Spleen (tissue), 7 donors: ENCODE data around the gene ZNF777.

Experiments
- CTCF ChIP-seq, 11 experiments: fragments of 200-600 bp in 7 of 11; fragments of 450-650 bp in 4 of 11; sonication (generic) in 4 of 11; IDR thresholded peaks in 8 of 11; conservative IDR thresholded peaks in 3 of 11; 1 replicate in 7 of 11; 2 replicates in 4 of 11; pipeline versions ENCODE4 v1.4.0 to v1.8.0; 2016 to 2021; ENCODE audit warnings: antibody characterized with exemption in 11 of 11, inconsistent platforms in 4 of 11, mild to moderate bottlenecking in 1 of 11
- POLR2A ChIP-seq, 3 donors: fragments of 450-650 bp; IDR thresholded peaks; one replicate each; pipeline ENCODE4 v1.5.1; 2017; ENCODE audit warnings: antibody characterized with exemption in 3 of 3, mild to moderate bottlenecking in 1 of 3
- POLR2AphosphoS5 ChIP-seq, 3 donors: sonication (generic); formaldehyde crosslinking; IDR thresholded peaks; one replicate each; pipeline ENCODE4 v1.5.1; 2017; ENCODE audit warnings: antibody characterized with exemption in 3 of 3
- donor health status: DM: no; HTN: no; CAD: no; lungs with moderate emphysema.
- donor health status: DM: no; HTN: no; CAD: no.
- donor health status: DM: no; HTN: no; CAD: no.

DNA sequence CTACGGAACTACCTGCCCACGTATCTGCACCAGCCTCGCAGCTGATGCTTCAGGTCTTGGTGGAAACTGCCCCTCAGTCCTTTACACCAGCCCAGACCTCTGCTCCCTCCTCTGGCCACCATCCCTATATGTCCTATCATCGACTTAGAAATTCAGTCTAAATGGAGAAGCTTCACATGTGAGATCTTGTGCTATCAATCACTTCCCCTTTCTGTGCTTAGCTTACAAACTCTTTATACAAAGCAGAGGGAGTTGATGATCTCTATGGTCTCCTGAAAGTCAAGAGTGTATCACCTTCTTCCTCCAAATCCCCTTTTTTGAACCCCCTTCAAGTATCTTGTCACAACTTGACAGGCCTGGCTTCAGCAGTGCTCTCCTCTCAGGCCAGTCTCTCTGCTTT lies 30.7 kb downstream of the ZNF777 start:
- TF ChIP-seq CTCF (IDR thresholded peaks at IDR 0.05 in 8 of 11, conservative IDR thresholded peaks at IDR 0.05 in 3 of 11) (no peak), POLR2A (IDR thresholded peaks at IDR 0.05) (no peak), POLR2AphosphoS5 (IDR thresholded peaks at IDR 0.05) (no peak)
